GM12892 (cell line): ENCODE measurements around the gene PCDHB16.

Experiments used
- POLR2A ChIP-seq: IDR thresholded peaks from 2 replicates; pipeline ENCODE4 v1.6.1; 2011; ENCODE audit warnings: low read depth, low read length, control low read depth
- POLR2AphosphoS5 ChIP-seq: IDR thresholded peaks from 2 replicates; pipeline ENCODE4 v1.6.1; 2011; ENCODE audit warnings: low read depth, low read length, control low read depth

DNA sequence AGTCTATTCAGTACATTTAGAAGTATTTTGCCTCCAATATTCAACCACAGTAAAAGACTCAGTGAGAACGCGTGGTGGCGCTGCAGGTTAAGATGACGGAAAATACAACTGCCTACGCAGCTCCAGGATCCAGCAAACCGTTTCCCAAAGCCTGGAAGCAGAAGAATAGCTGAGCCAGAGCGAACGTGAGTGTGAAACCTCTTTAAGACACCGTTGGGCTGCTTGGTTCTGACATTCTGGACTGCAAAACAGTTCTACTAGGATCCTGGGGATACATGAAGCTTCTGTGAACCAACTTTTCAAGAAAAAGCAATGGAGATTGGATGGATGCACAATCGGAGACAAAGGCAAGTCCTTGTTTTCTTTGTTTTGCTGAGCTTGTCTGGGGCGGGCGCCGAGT lies at the start of gene PCDHB16:
- TF ChIP-seq POLR2AphosphoS5 (no peak), POLR2A (no peak)
